Camera-type eye (tissue), 1 donor: Measurements from ENCODE around the gene TCTN3. TPM values are rescaled to one million over a fixed set of nuclear protein-coding genes. Genes with fewer than 3 reads are reported as not detected.

Experiments used
- total RNA-seq: library from RNA; depleted of rRNA; stranded (reverse); fragments of >200 nt; gene quantifications from one replicate; pipeline ENCODE4 v1.2.3, GENCODE V29; 2014

Gene TCTN3, protein sequence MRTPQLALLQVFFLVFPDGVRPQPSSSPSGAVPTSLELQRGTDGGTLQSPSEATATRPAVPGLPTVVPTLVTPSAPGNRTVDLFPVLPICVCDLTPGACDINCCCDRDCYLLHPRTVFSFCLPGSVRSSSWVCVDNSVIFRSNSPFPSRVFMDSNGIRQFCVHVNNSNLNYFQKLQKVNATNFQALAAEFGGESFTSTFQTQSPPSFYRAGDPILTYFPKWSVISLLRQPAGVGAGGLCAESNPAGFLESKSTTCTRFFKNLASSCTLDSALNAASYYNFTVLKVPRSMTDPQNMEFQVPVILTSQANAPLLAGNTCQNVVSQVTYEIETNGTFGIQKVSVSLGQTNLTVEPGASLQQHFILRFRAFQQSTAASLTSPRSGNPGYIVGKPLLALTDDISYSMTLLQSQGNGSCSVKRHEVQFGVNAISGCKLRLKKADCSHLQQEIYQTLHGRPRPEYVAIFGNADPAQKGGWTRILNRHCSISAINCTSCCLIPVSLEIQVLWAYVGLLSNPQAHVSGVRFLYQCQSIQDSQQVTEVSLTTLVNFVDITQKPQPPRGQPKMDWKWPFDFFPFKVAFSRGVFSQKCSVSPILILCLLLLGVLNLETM
- total RNA-seq, result 31.3 TPM

DNA sequence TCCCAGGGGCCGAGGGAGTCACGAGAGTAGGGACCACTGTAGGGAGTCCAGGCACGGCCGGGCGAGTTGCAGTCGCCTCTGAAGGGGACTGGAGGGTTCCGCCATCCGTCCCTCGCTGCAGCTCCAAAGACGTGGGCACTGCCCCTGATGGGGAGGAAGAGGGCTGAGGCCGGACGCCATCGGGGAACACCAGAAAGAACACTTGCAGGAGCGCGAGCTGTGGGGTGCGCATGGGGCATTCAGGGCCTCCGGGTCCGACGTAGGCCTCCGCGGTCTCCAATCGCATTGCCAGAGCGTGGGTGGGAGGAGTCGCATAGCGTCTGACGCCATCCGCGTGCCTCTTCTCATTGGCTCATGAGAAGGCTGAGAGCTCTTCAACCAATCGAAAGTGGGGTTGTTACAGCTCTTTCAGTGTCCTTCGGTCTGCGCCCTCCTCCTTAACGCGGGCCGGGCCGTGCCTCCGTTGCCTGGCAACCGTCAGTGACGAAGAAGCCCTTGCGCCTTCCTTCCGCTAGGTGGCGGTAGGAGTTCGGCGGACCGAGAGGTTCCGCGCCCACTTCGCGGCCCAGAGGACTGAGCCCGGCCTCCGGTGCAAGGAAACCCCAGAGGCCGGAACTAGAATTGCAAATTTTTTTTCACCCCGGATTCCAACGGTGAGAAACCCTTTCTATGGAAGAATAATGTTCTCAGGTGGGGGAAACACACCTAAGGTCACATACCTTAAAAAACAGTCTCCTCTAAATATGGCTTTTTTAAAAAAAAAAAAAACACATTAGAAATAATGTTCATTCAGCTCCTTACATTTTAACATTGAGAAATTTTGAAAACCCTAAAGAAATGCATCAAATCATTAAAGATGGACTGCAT is at the start of gene TCTN3:
Gene TCTN3 (minus strand): TSS at position 260 of the 867 bp plus-strand sequence. CDS start 28 bp downstream, at position 232.

DNA sequence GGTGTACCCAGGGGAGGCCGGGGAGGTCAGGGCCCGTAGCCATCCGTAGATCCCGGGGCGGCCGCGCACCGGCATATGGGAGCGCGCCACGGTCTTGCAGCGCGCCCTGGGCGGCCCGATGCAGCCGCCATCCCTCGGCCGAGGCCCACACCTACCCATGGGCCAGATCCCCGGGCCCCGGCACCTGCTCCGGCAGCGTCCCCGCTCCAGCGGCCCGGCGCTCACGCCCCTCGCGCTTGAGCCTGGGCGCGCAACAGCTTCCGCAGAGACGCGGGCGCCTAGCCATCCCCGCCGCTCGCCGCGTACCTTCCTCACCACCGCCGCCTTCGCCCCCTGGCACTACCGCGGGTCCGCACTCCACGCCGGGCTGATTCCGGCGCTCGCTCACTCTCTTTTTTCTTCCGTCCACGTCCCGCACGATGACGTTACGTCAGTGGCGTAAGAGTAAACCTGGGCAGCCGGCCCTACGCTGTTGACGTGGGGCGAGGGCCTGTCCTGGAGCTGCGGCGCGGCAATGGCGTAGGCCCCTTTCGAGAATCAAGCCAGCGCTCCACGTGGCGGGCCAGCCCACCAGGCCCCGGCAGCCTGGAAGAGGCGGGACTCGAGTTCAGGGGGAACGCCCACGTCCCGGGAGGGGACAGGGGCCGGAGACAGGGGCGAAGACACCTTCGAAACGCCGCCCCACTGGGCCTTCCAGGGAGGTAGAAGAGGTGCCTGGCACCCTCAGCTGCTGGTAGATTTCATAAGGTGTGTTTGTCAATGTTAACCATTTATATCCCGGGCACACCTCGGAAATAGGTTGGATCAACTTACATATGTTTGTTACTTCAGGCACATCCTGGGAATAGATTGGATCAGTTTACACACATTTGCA is 37.2 kb downstream of the TCTN3 start, which contains the start of gene ALDH18A1:
Gene ALDH18A1 (minus strand): TSS at position 421 of the 874 bp plus-strand sequence. CDS start 3,334 bp downstream, outside the sequence.

Other genes starting within 250 kb of the TCTN3 start
- 72.9 TPM for gene SORBS1, start 132.6 kb downstream of the TCTN3 start, total RNA-seq
- gene ALDH18A1, start 37.2 kb downstream of the TCTN3 start, total RNA-seq, result 74.7 TPM
- 27.6 TPM for gene ENTPD1, start 62.2 kb upstream of the TCTN3 start, total RNA-seq
- gene CC2D2B, start 214.0 kb upstream of the TCTN3 start, total RNA-seq, result 2.5 TPM